Ascending aorta (tissue), 2 donors: ENCODE results near the gene INCA1. TPM values are rescaled to one million over a fixed set of nuclear protein-coding genes. Genes with fewer than 3 reads are reported as not detected.

Experiments
- DNase-seq, 2 donors: peaks; one replicate each; pipeline ENCODE4 v3.0.0-alpha.2; 2019; ENCODE audit warnings: low spot score in 2 of 2
- H3K27ac ChIP-seq, 2 donors: fragments of 200-600 bp; sonication (generic); one replicate each; pipeline ENCODE4 v1.5.1; 2016 to 2017; ENCODE audit warnings: mild to moderate bottlenecking in 1 of 2
- H3K27me3 ChIP-seq: fragments of 200-600 bp; sonication (generic); one replicate; pipeline ENCODE4 v1.5.1; 2017
- H3K36me3 ChIP-seq, 2 donors: fragments of 200-600 bp; sonication (generic); one replicate each; pipeline ENCODE4 v1.5.1; 2016
- H3K4me1 ChIP-seq, 2 donors: fragments of 200-600 bp; sonication (generic); one replicate each; pipeline ENCODE4 v1.5.1; 2016 to 2017; ENCODE audit warnings: mild to moderate bottlenecking in 1 of 2
- H3K4me3 ChIP-seq, 2 donors: fragments of 200-600 bp; sonication (generic); one replicate each; pipeline ENCODE4 v1.5.1; 2016 to 2017; ENCODE audit warnings: mild to moderate bottlenecking in 1 of 2
- H3K9me3 ChIP-seq, 2 donors: fragments of 200-600 bp; sonication (generic); one replicate each; pipeline ENCODE4 v1.5.1; 2016
- CTCF ChIP-seq, 3 experiments: fragments of 200-600 bp in 2 of 3; fragments of 450-650 bp in 1 of 3; sonication (generic) in 2 of 3; IDR thresholded peaks; one replicate each; pipeline ENCODE4 v1.5.1; 2016 to 2019; ENCODE audit warnings: antibody characterized with exemption in 3 of 3, mild to moderate bottlenecking in 1 of 3, moderate library complexity in 1 of 3
- intact Hi-C: fragments of 100-400 bp; cut with DNase I; formaldehyde crosslinking; loops from one replicate; pipeline ENCODE4 v1.15.1; 2023
- total RNA-seq: library from RNA; depleted of rRNA; stranded (reverse); fragments of >200 nt; gene quantifications from one replicate; pipeline ENCODE4 v1.1.0, GENCODE V29; 2016

Gene INCA1
- total RNA-seq, 1 donor from 2014 or later: not detected

GRCh38 chr17:5022171-5022711, 24.9 kb upstream of the INCA1 start:
- no peaks in the 10 kb centered on the region for H3K27me3 ChIP-seq
- no peaks in the 10 kb centered on the region for H3K4me1 ChIP-seq
- peaks cover 59 to 72% of the 10 kb centered on the region in 2 donors for H3K36me3 ChIP-seq
- DNase-seq: no peak
- no peak for TF ChIP-seq CTCF (IDR thresholded peaks at IDR 0.05)
- no peaks in the 10 kb centered on the region for H3K9me3 ChIP-seq
- H3K27ac ChIP-seq: no peak overlapping the region
- intact Hi-C loops: no loop called here
- H3K4me3 ChIP-seq: no peak overlapping the region

- H3K4me1 ChIP-seq: no peaks in the 10 kb centered on the region
- H3K9me3 ChIP-seq: no peaks in the 10 kb centered on the region
- H3K36me3 ChIP-seq: peaks cover 66 to 87% of the 10 kb centered on the region in 2 donors
- TF ChIP-seq CTCF (IDR thresholded peaks at IDR 0.05): no peak
- H3K4me3 ChIP-seq: no peak overlapping the region
- intact Hi-C loops: no loop called here
- no peak overlapping the region for H3K27ac ChIP-seq
- DNase-seq: no peak
- no peaks in the 10 kb centered on the region for H3K27me3 ChIP-seq
These were observed 23.2 kb upstream of the INCA1 start for GRCh38 chr17:5020502-5021023.

GRCh38 chr17:5019475-5019956, 22.2 kb upstream of the INCA1 start:
- Histone ChIP-seq H3K27ac (no peak overlapping the region), H3K27me3 (no peaks in the 10 kb centered on the region), H3K9me3 (no peaks in the 10 kb centered on the region), H3K36me3 (peaks cover 75 to 95% of the 10 kb centered on the region in 2 donors), H3K4me3 (no peak overlapping the region), H3K4me1 (no peaks in the 10 kb centered on the region)
- no peak for DNase-seq
- intact Hi-C loops: no loop called here
- no peak for TF ChIP-seq CTCF (IDR thresholded peaks at IDR 0.05)

- Histone ChIP-seq H3K4me3 (no peak overlapping the region), H3K9me3 (no peaks in the 10 kb centered on the region), H3K4me1 (no peaks in the 10 kb centered on the region), H3K27me3 (no peaks in the 10 kb centered on the region), H3K36me3 (peaks cover 74 to 91% of the 10 kb centered on the region in 2 donors), H3K27ac (no peak overlapping the region)
- DNase-seq: no peak
- TF ChIP-seq CTCF (IDR thresholded peaks at IDR 0.05): no peak
- intact Hi-C loops: no loop called here
These were observed 17.0 kb upstream of the INCA1 start for GRCh38 chr17:5014357-5014756.

GRCh38 chr17:5011928-5012327, 14.6 kb upstream of the INCA1 start:
- no peak for TF ChIP-seq CTCF (IDR thresholded peaks at IDR 0.05)
- no peak overlapping the region for H3K4me3 ChIP-seq
- DNase-seq: no peak
- no peaks in the 10 kb centered on the region for H3K4me1 ChIP-seq
- intact Hi-C loops: no loop called here
- H3K27ac ChIP-seq: no peak overlapping the region
- H3K9me3 ChIP-seq: no peaks in the 10 kb centered on the region
- peaks cover 85 to 93% of the 10 kb centered on the region in 2 donors for H3K36me3 ChIP-seq
- no peaks in the 10 kb centered on the region for H3K27me3 ChIP-seq
